Nephron (organoid): Measurements from ENCODE around the gene PURA.
"Not testable (repeated sequence)": the region's sequence is repeated elsewhere in the genome, so short reads cannot be mapped to it uniquely, and the experiment has no call there.

Experiments
- H3K27ac Mint-ChIP-seq, 3 experiments: 2 replicates each; pipeline ENCODE4 v1.8.0; 2020; ENCODE audit warnings: mixed read lengths in 3 of 3, mild to moderate bottlenecking in 2 of 3, moderate library complexity in 1 of 3
- H3K27me3 Mint-ChIP-seq: 2 replicates; pipeline ENCODE4 v1.8.0; 2021; ENCODE audit warnings: low read depth, mild to moderate bottlenecking, moderate library complexity, mixed read lengths
- H3K36me3 Mint-ChIP-seq: 2 replicates; pipeline ENCODE4 v1.8.0; 2020; ENCODE audit warnings: low read depth, mixed read lengths
- H3K4me1 Mint-ChIP-seq: 2 replicates; pipeline ENCODE4 v1.8.0; 2020; ENCODE audit warnings: mixed read lengths
- H3K4me3 Mint-ChIP-seq, 3 experiments: 2 replicates each; pipeline ENCODE4 v1.8.0; 2020; ENCODE audit warnings: mild to moderate bottlenecking in 3 of 3, mixed read lengths in 3 of 3, moderate library complexity in 2 of 3
- H3K9me3 Mint-ChIP-seq: 2 replicates; pipeline ENCODE4 v1.8.0; 2020; ENCODE audit warnings: mixed read lengths
- TF ChIP-seq, protein P1 (sequence below), 3 experiments: fragments of 200-600 bp; sonication (generic); IDR thresholded peaks; one replicate each; pipeline ENCODE4 v1.5.0; 2021; ENCODE audit warnings: antibody characterized with exemption in 3 of 3; ENCODE audit not compliant: unreplicated experiment in 3 of 3

The PURA gene

DNA sequence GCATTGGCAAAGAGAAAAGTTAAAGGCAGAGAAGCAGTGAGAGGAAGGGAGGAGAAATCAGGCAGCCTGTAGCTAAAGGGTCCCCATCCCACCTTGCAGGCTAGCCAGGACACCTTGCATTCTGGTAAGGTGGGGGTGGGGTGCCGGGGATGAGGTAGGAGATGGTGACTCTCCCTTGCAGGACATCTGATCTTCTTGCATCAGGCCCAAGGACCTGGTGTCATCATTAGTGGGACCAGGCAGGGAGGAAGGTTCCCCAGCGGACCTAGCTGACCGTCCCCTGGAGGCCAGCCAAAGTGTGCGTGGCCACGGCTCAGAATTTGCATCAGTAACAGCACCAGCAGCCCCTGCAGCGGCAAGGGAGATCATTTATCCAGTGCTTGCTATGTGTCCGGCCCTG, 39.3 kb downstream of the PURA start:
- TF ChIP-seq, protein P1, sequence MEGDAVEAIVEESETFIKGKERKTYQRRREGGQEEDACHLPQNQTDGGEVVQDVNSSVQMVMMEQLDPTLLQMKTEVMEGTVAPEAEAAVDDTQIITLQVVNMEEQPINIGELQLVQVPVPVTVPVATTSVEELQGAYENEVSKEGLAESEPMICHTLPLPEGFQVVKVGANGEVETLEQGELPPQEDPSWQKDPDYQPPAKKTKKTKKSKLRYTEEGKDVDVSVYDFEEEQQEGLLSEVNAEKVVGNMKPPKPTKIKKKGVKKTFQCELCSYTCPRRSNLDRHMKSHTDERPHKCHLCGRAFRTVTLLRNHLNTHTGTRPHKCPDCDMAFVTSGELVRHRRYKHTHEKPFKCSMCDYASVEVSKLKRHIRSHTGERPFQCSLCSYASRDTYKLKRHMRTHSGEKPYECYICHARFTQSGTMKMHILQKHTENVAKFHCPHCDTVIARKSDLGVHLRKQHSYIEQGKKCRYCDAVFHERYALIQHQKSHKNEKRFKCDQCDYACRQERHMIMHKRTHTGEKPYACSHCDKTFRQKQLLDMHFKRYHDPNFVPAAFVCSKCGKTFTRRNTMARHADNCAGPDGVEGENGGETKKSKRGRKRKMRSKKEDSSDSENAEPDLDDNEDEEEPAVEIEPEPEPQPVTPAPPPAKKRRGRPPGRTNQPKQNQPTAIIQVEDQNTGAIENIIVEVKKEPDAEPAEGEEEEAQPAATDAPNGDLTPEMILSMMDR (IDR thresholded peaks at IDR 0.05; ENCODE audit: unreplicated experiment in 3 of 3) = no peak
- Mint-ChIP-seq H3K27me3 (peaks cover 58% of the 10 kb centered on the region), H3K4me3 (no peak overlapping the region), H3K27ac (no peak overlapping the region), H3K36me3 (no peaks in the 10 kb centered on the region), H3K9me3 (no peaks in the 10 kb centered on the region), H3K4me1 (peaks cover 5% of the 10 kb centered on the region)

DNA sequence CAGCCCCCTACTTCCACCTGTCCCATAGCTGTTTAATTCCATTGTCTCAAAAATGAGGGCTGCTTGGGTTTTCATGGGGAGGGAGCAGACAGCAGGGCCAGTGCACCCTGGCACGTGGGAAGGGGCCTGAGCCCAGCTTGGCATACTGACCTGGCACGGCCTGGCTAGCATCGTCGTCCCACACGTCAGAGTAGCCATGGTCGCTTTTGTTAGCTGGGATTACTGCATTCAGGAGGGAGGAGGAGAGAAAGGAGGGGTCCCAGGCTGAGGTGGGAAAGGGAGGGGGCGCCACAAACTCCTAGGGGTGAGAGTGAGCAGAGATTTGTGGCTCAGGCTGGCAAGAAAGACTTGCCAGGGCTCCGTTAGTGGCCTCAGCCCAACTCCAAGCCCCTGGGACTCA, 40.0 kb downstream of the PURA start:
- no peaks in the 10 kb centered on the region for H3K36me3 Mint-ChIP-seq
- H3K4me3 Mint-ChIP-seq = no peak overlapping the region
- H3K9me3 Mint-ChIP-seq = no peaks in the 10 kb centered on the region
- TF ChIP-seq, protein P1 (IDR thresholded peaks at IDR 0.05; ENCODE audit: unreplicated experiment in 3 of 3) = no peak
- no peak overlapping the region for H3K27ac Mint-ChIP-seq
- peaks cover 57% of the 10 kb centered on the region for H3K27me3 Mint-ChIP-seq
- peaks cover 5% of the 10 kb centered on the region for H3K4me1 Mint-ChIP-seq

DNA sequence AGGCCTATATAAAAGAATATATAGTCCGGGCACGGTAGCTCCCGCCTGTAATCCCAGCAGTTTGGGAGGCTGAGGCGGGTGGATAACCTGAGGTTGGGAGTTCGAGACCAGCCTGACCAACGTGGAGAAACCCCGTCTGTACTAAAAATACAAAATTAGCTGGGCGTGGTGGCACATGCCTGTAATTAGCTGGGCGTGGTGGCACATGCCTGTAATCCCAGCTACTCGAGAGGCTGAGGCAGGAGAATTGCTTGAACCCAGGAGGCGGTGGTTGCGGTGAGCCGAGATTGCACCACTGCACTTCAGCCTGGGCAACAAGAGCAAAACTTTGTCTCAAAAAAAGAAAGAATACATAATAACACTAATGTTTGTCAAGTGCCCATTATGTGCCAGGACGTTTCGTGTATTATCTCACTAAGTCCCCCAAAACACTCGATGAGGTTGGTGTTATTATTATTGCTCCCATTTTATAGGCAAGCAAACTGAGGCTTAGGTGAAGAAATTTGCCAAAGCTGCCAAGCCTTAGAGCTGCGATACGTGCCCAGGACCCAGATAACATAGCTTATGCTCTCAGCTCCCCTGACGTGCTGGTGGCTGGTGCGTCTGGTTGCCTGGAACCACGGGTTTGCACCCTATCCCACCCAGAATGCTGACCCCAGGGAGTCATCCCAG, 40.9 kb downstream of the PURA start:
- not testable (repeated sequence) for H3K9me3 Mint-ChIP-seq, H3K4me3 Mint-ChIP-seq, H3K36me3 Mint-ChIP-seq, H3K27ac Mint-ChIP-seq, H3K4me1 Mint-ChIP-seq
- H3K27me3 Mint-ChIP-seq = peaks cover 49% of the 10 kb centered on the region

DNA sequence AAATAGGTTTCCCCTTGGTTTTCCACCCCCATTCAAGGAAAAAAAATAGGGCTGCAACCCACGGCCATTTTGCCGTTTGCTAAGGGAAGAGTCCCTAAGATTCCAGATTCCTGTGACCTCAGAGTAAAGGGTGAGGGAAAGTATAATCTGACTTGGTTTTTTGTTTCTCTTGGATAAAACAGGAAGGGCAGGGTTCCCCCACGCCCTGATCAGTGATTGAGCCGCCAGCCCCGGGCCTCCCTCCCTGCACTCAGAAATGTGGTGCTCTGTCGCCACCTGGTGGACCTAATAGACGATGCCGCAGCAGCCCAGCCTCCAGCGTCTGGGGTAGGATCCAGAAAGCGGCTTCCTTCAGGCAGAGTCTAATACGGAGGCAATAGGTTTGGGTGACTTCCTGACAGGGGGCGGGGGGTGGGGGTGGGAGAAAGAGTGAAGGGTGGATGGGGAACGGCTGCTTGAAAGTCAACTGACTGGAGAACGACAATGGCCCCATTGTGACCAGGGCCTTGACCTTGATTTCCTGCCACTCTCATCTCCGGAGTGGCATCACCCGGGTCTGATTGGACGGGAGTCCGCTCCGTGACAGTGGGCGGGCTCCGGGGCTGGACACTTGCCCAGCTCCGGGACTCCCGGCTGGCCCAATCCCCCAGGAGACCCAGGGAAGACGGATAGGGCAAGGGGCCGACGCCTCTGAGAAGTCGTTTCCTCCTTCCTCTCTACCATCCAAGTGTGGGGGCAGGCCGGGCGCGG, 43.3 kb downstream of the PURA start:
- TF ChIP-seq, protein P1 (IDR thresholded peaks at IDR 0.05; ENCODE audit: unreplicated experiment in 3 of 3) = peak; percentile 86 to 91 (median 86)
- Mint-ChIP-seq H3K4me3 (peak overlapping the region; percentile 70 to 81 (median 75)), H3K27ac (no peak overlapping the region), H3K27me3 (peaks cover 35% of the 10 kb centered on the region), H3K36me3 (no peaks in the 10 kb centered on the region), H3K4me1 (peaks cover 5% of the 10 kb centered on the region), H3K9me3 (no peaks in the 10 kb centered on the region)

DNA sequence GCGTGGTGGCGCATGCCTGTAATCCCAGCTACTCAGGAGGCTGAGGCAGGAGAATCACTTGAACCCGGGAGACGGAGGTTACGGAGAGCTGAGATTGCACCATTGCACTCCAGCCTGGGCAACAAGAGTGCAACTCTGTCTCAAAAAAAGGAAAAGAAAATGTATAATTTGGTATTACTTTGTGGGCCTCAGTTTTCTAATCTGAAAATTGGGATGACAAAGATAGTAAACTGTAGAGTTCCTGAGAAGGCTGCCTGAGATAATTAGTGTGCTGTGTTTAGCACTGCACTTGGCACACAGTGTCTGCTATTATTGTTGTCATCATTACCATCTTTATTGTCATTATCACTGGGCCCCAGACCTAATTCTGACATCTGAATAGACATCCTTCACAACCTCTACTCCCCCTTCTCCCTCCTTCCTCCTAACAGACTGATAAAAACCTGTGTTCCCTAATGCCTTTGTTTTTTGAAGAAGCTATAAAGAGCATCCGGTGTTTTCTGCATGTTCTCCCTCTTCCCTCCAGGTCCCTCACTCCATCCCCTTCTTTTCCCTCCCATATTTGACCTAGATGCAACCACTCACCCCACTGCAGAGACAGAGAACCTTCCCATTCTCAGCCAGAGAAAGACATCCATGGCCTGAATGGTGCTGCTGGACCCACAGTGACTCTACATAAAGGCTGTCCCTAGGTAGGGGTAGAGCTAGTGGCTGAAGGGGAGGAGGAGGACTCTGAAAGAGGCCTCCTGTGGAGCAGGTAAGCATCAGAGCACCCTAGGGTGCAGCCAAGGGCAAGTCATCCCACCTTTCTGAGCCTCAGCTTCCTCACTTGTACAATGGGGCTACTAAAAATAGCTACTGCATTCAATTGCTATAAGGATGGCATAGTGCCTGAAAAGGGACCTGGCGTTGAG, 45.4 kb downstream of the PURA start:
- H3K4me3 Mint-ChIP-seq = no peak overlapping the region
- no peak overlapping the region for H3K27ac Mint-ChIP-seq
- H3K27me3 Mint-ChIP-seq = peaks cover 28% of the 10 kb centered on the region
- no peaks in the 10 kb centered on the region for H3K36me3 Mint-ChIP-seq
- TF ChIP-seq, protein P1 (IDR thresholded peaks at IDR 0.05; ENCODE audit: unreplicated experiment in 3 of 3) = no peak
- H3K9me3 Mint-ChIP-seq = no peaks in the 10 kb centered on the region
- peaks cover 5% of the 10 kb centered on the region for H3K4me1 Mint-ChIP-seq

DNA sequence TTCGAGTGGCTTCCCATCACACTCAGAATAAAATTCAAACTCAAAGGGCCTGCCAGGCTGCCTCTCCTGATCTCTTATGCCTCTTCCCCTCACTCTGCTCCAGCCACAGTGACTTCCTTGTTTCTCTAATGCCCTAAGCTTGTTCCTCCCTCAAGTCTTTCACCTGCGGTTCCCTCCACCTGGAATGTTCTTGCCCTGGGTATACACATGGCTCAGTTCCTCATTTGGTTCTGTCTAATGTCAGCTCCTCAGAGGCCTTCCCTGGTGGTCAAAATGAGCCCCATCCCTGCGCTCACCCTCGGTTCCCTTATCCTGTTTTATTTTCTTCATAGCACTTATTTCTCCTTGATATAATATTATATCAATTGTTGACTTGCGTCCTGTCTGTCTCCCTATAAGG, 48.4 kb downstream of the PURA start:
- TF ChIP-seq, protein P1 (IDR thresholded peaks at IDR 0.05; ENCODE audit: unreplicated experiment in 3 of 3) = no peak
- Mint-ChIP-seq H3K4me3 (no peak overlapping the region), H3K27me3 (peaks cover 26% of the 10 kb centered on the region), H3K4me1 (peaks cover under 1% of the 10 kb centered on the region), H3K9me3 (no peaks in the 10 kb centered on the region), H3K36me3 (no peaks in the 10 kb centered on the region), H3K27ac (no peak overlapping the region)
